Measurements from ENCODE around the gene BTF3. TPM values are rescaled to one million over a fixed set of nuclear protein-coding genes. Genes with fewer than 3 reads are reported as not detected.

The BTF3 gene
- total RNA-seq, 2 donors from 2014 or later, result 887 to 907 TPM

- no peak overlapping the region for H3K4me3 Mint-ChIP-seq
- no peaks in the 10 kb centered on the region for H3K36me3 Mint-ChIP-seq (ENCODE audit: low read depth)
- no peak overlapping the region for H3K27ac Mint-ChIP-seq
- H3K27me3 Mint-ChIP-seq, result no peaks in the 10 kb centered on the region
- no peaks in the 10 kb centered on the region for H3K9me3 Mint-ChIP-seq
- no peak for ATAC-seq (replicated peaks)
- no peaks in the 10 kb centered on the region for H3K4me1 Mint-ChIP-seq
Measured at GRCh38 chr5:73525606-73526203, 27.5 kb downstream of the BTF3 start.

- Mint-ChIP-seq H3K4me3 (no peak overlapping the region), H3K9me3 (no peaks in the 10 kb centered on the region), H3K27ac (no peak overlapping the region), H3K27me3 (peaks cover 17% of the 10 kb centered on the region), H3K4me1 (no peaks in the 10 kb centered on the region), H3K36me3 (ENCODE audit: low read depth) (no peaks in the 10 kb centered on the region)
- no peak for ATAC-seq (replicated peaks)
Measured at GRCh38 chr5:73528248-73528647, 30.0 kb downstream of the BTF3 start.

- no peaks in the 10 kb centered on the region for H3K36me3 Mint-ChIP-seq (ENCODE audit: low read depth)
- no peak for ATAC-seq (replicated peaks)
- H3K9me3 Mint-ChIP-seq, result no peaks in the 10 kb centered on the region
- H3K27me3 Mint-ChIP-seq, result peaks cover 18% of the 10 kb centered on the region
- H3K27ac Mint-ChIP-seq, result no peak overlapping the region
- no peaks in the 10 kb centered on the region for H3K4me1 Mint-ChIP-seq
- no peak overlapping the region for H3K4me3 Mint-ChIP-seq
Measured at GRCh38 chr5:73529081-73529480, 30.8 kb downstream of the BTF3 start.

GRCh38 chr5:73531356-73531755, 33.1 kb downstream of the BTF3 start:
- no peaks in the 10 kb centered on the region for H3K9me3 Mint-ChIP-seq
- no peaks in the 10 kb centered on the region for H3K4me1 Mint-ChIP-seq
- H3K36me3 Mint-ChIP-seq (ENCODE audit: low read depth), result no peaks in the 10 kb centered on the region
- no peak overlapping the region for H3K4me3 Mint-ChIP-seq
- peaks cover 28% of the 10 kb centered on the region for H3K27me3 Mint-ChIP-seq
- no peak overlapping the region for H3K27ac Mint-ChIP-seq
- ATAC-seq (replicated peaks), result no peak

- Mint-ChIP-seq H3K4me3 (no peak overlapping the region), H3K27ac (no peak overlapping the region), H3K36me3 (ENCODE audit: low read depth) (no peaks in the 10 kb centered on the region), H3K4me1 (no peaks in the 10 kb centered on the region), H3K9me3 (no peaks in the 10 kb centered on the region), H3K27me3 (peaks cover 28% of the 10 kb centered on the region)
- no peak for ATAC-seq (replicated peaks)
Measured at GRCh38 chr5:73532195-73532594, 34.0 kb downstream of the BTF3 start.

GRCh38 chr5:73534011-73534644, 35.9 kb downstream of the BTF3 start:
- H3K27me3 Mint-ChIP-seq, result peaks cover 28% of the 10 kb centered on the region
- ATAC-seq (replicated peaks), result no peak

GRCh38 chr5:73534971-73535370, 36.7 kb downstream of the BTF3 start:
- Mint-ChIP-seq H3K27me3 (peaks cover 31% of the 10 kb centered on the region), H3K27ac (no peak overlapping the region), H3K4me1 (no peaks in the 10 kb centered on the region), H3K9me3 (no peaks in the 10 kb centered on the region), H3K4me3 (no peak overlapping the region), H3K36me3 (ENCODE audit: low read depth) (no peaks in the 10 kb centered on the region)
- no peak for ATAC-seq (replicated peaks)

More at GRCh38 chr5:73534011-73534644, 35.9 kb downstream of the BTF3 start:
- no peaks in the 10 kb centered on the region for H3K9me3 Mint-ChIP-seq
- H3K27ac Mint-ChIP-seq, result no peak overlapping the region
- H3K36me3 Mint-ChIP-seq (ENCODE audit: low read depth), result no peaks in the 10 kb centered on the region
- H3K4me3 Mint-ChIP-seq, result no peak overlapping the region
- H3K4me1 Mint-ChIP-seq, result no peaks in the 10 kb centered on the region

GRCh38 chr5:73539730-73540129, 41.5 kb downstream of the BTF3 start:
- Mint-ChIP-seq H3K4me1 (no peaks in the 10 kb centered on the region), H3K4me3 (no peak overlapping the region), H3K36me3 (ENCODE audit: low read depth) (no peaks in the 10 kb centered on the region), H3K27ac (no peak overlapping the region), H3K27me3 (peaks cover 42% of the 10 kb centered on the region), H3K9me3 (no peaks in the 10 kb centered on the region)
- no peak for ATAC-seq (replicated peaks)

GRCh38 chr5:73540192-73540591, 42.0 kb downstream of the BTF3 start:
- Mint-ChIP-seq H3K4me3 (no peak overlapping the region), H3K27me3 (peaks cover 39% of the 10 kb centered on the region), H3K27ac (no peak overlapping the region), H3K4me1 (no peaks in the 10 kb centered on the region), H3K36me3 (ENCODE audit: low read depth) (no peaks in the 10 kb centered on the region), H3K9me3 (no peaks in the 10 kb centered on the region)
- peak; percentile 46 for ATAC-seq (replicated peaks)

GRCh38 chr5:73542020-73542419, 43.8 kb downstream of the BTF3 start:
- H3K36me3 Mint-ChIP-seq (ENCODE audit: low read depth), result no peaks in the 10 kb centered on the region
- H3K27me3 Mint-ChIP-seq, result peaks cover 38% of the 10 kb centered on the region
- no peaks in the 10 kb centered on the region for H3K4me1 Mint-ChIP-seq
- H3K9me3 Mint-ChIP-seq, result no peaks in the 10 kb centered on the region
- H3K27ac Mint-ChIP-seq, result no peak overlapping the region
- H3K4me3 Mint-ChIP-seq, result no peak overlapping the region
- no peak for ATAC-seq (replicated peaks)

GRCh38 chr5:73544429-73545402, 46.5 kb downstream of the BTF3 start:
- Mint-ChIP-seq H3K27me3 (peaks cover 38% of the 10 kb centered on the region), H3K9me3 (no peaks in the 10 kb centered on the region), H3K4me1 (no peaks in the 10 kb centered on the region), H3K4me3 (no peak overlapping the region), H3K36me3 (ENCODE audit: low read depth) (no peaks in the 10 kb centered on the region), H3K27ac (no peak overlapping the region)
- no peak for ATAC-seq (replicated peaks)

- H3K4me1 Mint-ChIP-seq, result no peaks in the 10 kb centered on the region
- H3K9me3 Mint-ChIP-seq, result no peaks in the 10 kb centered on the region
- no peak overlapping the region for H3K27ac Mint-ChIP-seq
- H3K27me3 Mint-ChIP-seq, result peaks cover 32% of the 10 kb centered on the region
- H3K36me3 Mint-ChIP-seq (ENCODE audit: low read depth), result no peaks in the 10 kb centered on the region
- no peak for ATAC-seq (replicated peaks)
- H3K4me3 Mint-ChIP-seq, result no peak overlapping the region
Measured at GRCh38 chr5:73545403-73545779, 47.1 kb downstream of the BTF3 start.

- H3K4me3 Mint-ChIP-seq, result no peak overlapping the region
- no peaks in the 10 kb centered on the region for H3K4me1 Mint-ChIP-seq
- peaks cover 3% of the 10 kb centered on the region for H3K27me3 Mint-ChIP-seq
- H3K9me3 Mint-ChIP-seq, result no peaks in the 10 kb centered on the region
- no peak for ATAC-seq (replicated peaks)
- peaks cover 21% of the 10 kb centered on the region for H3K36me3 Mint-ChIP-seq (ENCODE audit: low read depth)
- H3K27ac Mint-ChIP-seq, result no peak overlapping the region
Measured at GRCh38 chr5:73550016-73550415, 51.8 kb downstream of the BTF3 start.

- ATAC-seq (replicated peaks), result no peak
- H3K4me1 Mint-ChIP-seq, result no peaks in the 10 kb centered on the region
- H3K27me3 Mint-ChIP-seq, result no peaks in the 10 kb centered on the region
- H3K4me3 Mint-ChIP-seq, result no peak overlapping the region
- no peaks in the 10 kb centered on the region for H3K9me3 Mint-ChIP-seq
- peaks cover 39% of the 10 kb centered on the region for H3K36me3 Mint-ChIP-seq (ENCODE audit: low read depth)
- H3K27ac Mint-ChIP-seq, result no peak overlapping the region
Measured at GRCh38 chr5:73552642-73553041, 54.4 kb downstream of the BTF3 start.
